ENCODE measurements around the gene CRTC2. TPM values are rescaled to one million over a fixed set of nuclear protein-coding genes. Genes with fewer than 3 reads are reported as not detected.

CRTC2 gene
- total and polyA plus RNA-seq, 9 of the 15 experiments (the other 6 are each of a cell fraction or from before 2014, with no cell fraction given): 2.7 to 26.4 (median 10.2) TPM

DNA sequence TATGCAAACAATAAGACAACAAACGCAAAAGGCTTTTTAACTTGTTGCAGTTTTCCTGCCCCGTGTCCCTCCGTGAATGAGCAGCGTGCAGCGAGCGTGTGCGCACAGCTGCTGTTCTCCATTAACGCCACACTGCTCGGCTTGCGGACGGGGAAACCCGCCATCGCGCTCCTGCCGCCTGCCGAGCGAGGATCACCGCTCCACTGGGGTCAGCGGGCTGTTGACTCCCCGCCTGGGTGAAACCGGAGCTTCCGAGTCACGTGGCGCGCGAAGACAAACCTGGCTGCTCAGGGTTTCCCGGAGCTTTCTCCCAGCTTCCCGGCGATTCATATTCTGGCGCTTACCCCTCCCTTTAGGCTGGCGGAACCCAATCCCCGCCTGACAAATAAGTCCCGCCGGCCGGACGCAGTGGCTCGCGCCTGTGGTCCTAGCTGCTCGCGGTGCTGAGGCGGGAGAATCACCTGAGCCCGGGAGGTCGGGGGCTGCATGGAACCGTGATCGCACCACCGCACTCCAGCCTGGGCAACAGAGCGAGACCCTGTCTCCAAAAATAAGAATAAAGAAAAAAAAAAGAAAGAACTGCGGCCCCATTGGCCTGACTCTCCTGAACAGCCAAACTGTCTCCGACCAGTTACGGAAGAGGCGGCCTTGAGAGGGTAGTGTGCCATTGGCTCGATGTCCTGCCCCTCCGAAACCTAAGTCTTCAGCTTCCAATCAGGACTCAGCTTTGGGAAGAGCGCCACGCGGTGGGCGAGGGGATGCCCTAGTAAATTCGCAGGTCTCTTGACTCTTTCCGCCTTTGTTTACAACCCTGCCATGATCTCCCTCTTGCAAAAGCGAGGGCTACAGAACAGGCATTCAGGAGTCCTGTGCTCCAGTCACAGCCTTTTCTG, 8.9 kb upstream of the CRTC2 start, which contains the start of gene CREB3L4 (continued):
- TF ChIP-seq, protein P1, sequence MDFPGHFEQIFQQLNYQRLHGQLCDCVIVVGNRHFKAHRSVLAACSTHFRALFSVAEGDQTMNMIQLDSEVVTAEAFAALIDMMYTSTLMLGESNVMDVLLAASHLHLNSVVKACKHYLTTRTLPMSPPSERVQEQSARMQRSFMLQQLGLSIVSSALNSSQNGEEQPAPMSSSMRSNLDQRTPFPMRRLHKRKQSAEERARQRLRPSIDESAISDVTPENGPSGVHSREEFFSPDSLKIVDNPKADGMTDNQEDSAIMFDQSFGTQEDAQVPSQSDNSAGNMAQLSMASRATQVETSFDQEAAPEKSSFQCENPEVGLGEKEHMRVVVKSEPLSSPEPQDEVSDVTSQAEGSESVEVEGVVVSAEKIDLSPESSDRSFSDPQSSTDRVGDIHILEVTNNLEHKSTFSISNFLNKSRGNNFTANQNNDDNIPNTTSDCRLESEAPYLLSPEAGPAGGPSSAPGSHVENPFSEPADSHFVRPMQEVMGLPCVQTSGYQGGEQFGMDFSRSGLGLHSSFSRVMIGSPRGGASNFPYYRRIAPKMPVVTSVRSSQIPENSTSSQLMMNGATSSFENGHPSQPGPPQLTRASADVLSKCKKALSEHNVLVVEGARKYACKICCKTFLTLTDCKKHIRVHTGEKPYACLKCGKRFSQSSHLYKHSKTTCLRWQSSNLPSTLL (IDR thresholded peaks at IDR 0.05): no peak
- TF ChIP-seq ZNF12 (CRISPR knock-in tag; IDR thresholded peaks at IDR 0.05) (no peak), TAL1 (IDR thresholded peaks at IDR 0.05) (no peak), HNRNPK (IDR thresholded peaks at IDR 0.05; ENCODE audit: low read depth, low read length, poor library complexity, severe bottlenecking) (no peak), MTA3 (IDR thresholded peaks at IDR 0.05; ENCODE audit: borderline replicate concordance) (peak; percentile 55; the same call in 1 of the 2 replicates), POLR2AphosphoS5 (IDR thresholded peaks at IDR 0.05; ENCODE audit: control insufficient read depth, insufficient read depth, low read depth, low read length) (peak; percentile 55), NR3C1 (CRISPR knock-in tag; IDR thresholded peaks at IDR 0.05) (no peak), FOXA1 (IDR thresholded peaks at IDR 0.05; ENCODE audit: borderline replicate concordance) (no peak), TCF7 (IDR thresholded peaks at IDR 0.05; ENCODE audit: borderline replicate concordance) (no peak), SMARCC2 (IDR thresholded peaks at IDR 0.05; ENCODE audit: low read depth) (0 out of 2 replicates have a peak, but pooled peaks have one; percentile 14), NCOA6 (IDR thresholded peaks at IDR 0.05) (no peak), POLR2B (IDR thresholded peaks at IDR 0.05; ENCODE audit: low read depth, partially characterized antibody) (peak; percentile 89), DDX20 (tag; IDR thresholded peaks at IDR 0.05; ENCODE audit: low read depth) (no peak), HMGN3 (IDR thresholded peaks at IDR 0.05; ENCODE audit: borderline replicate concordance, extremely low read depth, insufficient read length, low read depth, low read length) (peak; percentile 80), ZNF311 (CRISPR knock-in tag; IDR thresholded peaks at IDR 0.05) (no peak), GATAD2B (IDR thresholded peaks at IDR 0.05; ENCODE audit: borderline replicate concordance) (no peak), STAG1 (CRISPR knock-in tag; IDR thresholded peaks at IDR 0.05; ENCODE audit: borderline replicate concordance) (peak; percentile 32; the same call in 1 of the 2 replicates), KAT8 (IDR thresholded peaks at IDR 0.05; ENCODE audit: low read depth) (no peak)
- TF ChIP-seq, protein P2, sequence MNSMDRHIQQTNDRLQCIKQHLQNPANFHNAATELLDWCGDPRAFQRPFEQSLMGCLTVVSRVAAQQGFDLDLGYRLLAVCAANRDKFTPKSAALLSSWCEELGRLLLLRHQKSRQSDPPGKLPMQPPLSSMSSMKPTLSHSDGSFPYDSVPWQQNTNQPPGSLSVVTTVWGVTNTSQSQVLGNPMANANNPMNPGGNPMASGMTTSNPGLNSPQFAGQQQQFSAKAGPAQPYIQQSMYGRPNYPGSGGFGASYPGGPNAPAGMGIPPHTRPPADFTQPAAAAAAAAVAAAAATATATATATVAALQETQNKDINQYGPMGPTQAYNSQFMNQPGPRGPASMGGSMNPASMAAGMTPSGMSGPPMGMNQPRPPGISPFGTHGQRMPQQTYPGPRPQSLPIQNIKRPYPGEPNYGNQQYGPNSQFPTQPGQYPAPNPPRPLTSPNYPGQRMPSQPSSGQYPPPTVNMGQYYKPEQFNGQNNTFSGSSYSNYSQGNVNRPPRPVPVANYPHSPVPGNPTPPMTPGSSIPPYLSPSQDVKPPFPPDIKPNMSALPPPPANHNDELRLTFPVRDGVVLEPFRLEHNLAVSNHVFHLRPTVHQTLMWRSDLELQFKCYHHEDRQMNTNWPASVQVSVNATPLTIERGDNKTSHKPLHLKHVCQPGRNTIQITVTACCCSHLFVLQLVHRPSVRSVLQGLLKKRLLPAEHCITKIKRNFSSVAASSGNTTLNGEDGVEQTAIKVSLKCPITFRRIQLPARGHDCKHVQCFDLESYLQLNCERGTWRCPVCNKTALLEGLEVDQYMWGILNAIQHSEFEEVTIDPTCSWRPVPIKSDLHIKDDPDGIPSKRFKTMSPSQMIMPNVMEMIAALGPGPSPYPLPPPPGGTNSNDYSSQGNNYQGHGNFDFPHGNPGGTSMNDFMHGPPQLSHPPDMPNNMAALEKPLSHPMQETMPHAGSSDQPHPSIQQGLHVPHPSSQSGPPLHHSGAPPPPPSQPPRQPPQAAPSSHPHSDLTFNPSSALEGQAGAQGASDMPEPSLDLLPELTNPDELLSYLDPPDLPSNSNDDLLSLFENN (IDR thresholded peaks at IDR 0.05; ENCODE audit: low read depth in 2 of 2, low read length in 2 of 2): 0 out of 4 replicates have a peak, but pooled peaks of 1 of the 2 experiments have one; percentile 40

All from K562 (cell line).